Left ventricle myocardium inferior (tissue), 1 donor: ENCODE results near the gene VAV2. TPM values are rescaled to one million over a fixed set of nuclear protein-coding genes. Genes with fewer than 3 reads are reported as not detected.

Experiments used
- DNase-seq: peaks from one replicate; pipeline ENCODE4 v3.0.0-alpha.2; 2020
- H3K27ac ChIP-seq: fragments of 200-600 bp; replicated peaks from 2 replicates; pipeline ENCODE4 v1.8.0; 2021
- H3K27me3 ChIP-seq: fragments of 200-600 bp; 2 replicates; pipeline ENCODE4 v1.8.0; 2021; ENCODE audit warnings: low read depth
- H3K36me3 ChIP-seq: fragments of 200-600 bp; 2 replicates; pipeline ENCODE4 v1.8.0; 2021
- H3K4me1 ChIP-seq: fragments of 200-600 bp; 2 replicates; pipeline ENCODE4 v1.8.0; 2021
- H3K4me3 ChIP-seq: fragments of 200-600 bp; 2 replicates; pipeline ENCODE4 v1.8.0; 2021; ENCODE audit warnings: mild to moderate bottlenecking, moderate library complexity
- H3K9me3 ChIP-seq: fragments of 200-600 bp; replicated peaks from 2 replicates; pipeline ENCODE4 v1.8.0; 2021
- intact Hi-C: fragments of 100-400 bp; cut with micrococcal nuclease; formaldehyde crosslinking; loops from one replicate; pipeline ENCODE4 v1.11.0; 2022
- total RNA-seq: library from RNA; stranded (reverse); fragmentation: NEBNext Ultra II Directional; extraction: Animal tissue kit (Norgen Biotek cat#: 25700); gene quantifications from one replicate; pipeline ENCODE4 v1.2.1, GENCODE V29; 2021
- TF ChIP-seq, protein P1 (sequence below): fragments of 200-600 bp; IDR thresholded peaks from 2 replicates; pipeline ENCODE4 v1.8.0; 2021; ENCODE audit warnings: antibody characterized with exemption, mild to moderate bottlenecking, borderline replicate concordance
- donor health status: DM: no; HTN: yes; CAD: no; lungs with severe emphysema.

Gene VAV2
- total RNA-seq, 1 donor from 2014 or later: 4.1 TPM

DNA sequence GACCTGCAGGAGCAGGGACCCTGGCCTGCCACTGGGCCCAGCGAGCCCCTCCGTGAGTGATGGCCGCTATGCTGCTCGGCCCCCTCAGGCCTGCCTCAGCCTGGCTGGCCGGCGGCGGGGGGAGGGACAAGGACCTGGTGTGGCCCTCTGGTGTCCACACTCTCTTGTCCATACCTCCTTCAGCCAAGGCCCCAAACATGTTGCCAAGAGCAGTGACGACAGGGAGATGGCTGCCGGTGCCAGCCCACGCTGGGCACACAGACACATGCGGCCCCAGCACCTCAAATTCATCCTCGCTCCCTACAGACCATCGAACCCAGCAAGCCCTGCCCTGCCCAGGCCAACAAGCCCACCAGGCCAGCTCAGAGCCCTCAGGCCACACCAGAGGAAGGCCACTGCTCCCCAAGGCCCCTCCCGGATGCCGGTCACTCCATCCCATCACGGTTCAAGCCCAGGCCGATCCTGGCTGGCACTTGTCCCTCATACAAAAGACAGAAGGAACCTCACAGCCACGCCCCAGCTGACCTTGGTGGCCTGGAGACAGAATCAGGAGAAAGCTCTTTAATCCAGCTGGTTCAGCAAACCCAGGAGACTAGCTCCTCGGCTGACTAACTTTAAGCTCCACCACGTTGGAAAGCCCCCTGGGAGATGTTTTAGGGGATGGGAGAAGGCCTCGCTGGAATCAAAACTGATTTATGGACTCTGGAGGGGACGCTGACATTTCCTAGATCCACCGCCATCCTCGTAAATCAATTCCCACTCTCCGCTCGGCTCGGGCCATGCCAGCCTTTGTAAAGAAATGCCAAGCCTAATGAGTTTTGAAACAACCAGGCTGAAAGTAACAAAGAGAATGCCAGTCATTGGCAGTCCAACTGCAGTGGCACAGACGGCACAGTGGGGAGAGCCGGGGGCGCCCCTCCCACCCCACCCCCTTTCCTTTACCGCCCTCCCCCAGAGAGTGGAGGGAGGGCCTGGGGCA lies 84.9 kb downstream of the VAV2 start:
- Histone ChIP-seq H3K9me3 (no peaks in the 10 kb centered on the region), H3K4me1 (peaks cover 4% of the 10 kb centered on the region), H3K4me3 (no peak overlapping the region), H3K27me3 (no peaks in the 10 kb centered on the region), H3K27ac (no peak overlapping the region), H3K36me3 (no peaks in the 10 kb centered on the region)
- intact Hi-C loops: no loop called here
- no peak for DNase-seq
- TF ChIP-seq, protein P1, sequence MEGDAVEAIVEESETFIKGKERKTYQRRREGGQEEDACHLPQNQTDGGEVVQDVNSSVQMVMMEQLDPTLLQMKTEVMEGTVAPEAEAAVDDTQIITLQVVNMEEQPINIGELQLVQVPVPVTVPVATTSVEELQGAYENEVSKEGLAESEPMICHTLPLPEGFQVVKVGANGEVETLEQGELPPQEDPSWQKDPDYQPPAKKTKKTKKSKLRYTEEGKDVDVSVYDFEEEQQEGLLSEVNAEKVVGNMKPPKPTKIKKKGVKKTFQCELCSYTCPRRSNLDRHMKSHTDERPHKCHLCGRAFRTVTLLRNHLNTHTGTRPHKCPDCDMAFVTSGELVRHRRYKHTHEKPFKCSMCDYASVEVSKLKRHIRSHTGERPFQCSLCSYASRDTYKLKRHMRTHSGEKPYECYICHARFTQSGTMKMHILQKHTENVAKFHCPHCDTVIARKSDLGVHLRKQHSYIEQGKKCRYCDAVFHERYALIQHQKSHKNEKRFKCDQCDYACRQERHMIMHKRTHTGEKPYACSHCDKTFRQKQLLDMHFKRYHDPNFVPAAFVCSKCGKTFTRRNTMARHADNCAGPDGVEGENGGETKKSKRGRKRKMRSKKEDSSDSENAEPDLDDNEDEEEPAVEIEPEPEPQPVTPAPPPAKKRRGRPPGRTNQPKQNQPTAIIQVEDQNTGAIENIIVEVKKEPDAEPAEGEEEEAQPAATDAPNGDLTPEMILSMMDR: no peak

GRCh38 chr9:133906218-133906617 lies 85.9 kb downstream of the VAV2 start:
- peaks cover 4% of the 10 kb centered on the region for H3K4me1 ChIP-seq
- no peaks in the 10 kb centered on the region for H3K36me3 ChIP-seq
- no peak overlapping the region for H3K4me3 ChIP-seq
- no peaks in the 10 kb centered on the region for H3K27me3 ChIP-seq
- no peaks in the 10 kb centered on the region for H3K9me3 ChIP-seq
- intact Hi-C loops: no loop called here
- no peak overlapping the region for H3K27ac ChIP-seq
- TF ChIP-seq, protein P1: no peak
- DNase-seq: no peak

DNA sequence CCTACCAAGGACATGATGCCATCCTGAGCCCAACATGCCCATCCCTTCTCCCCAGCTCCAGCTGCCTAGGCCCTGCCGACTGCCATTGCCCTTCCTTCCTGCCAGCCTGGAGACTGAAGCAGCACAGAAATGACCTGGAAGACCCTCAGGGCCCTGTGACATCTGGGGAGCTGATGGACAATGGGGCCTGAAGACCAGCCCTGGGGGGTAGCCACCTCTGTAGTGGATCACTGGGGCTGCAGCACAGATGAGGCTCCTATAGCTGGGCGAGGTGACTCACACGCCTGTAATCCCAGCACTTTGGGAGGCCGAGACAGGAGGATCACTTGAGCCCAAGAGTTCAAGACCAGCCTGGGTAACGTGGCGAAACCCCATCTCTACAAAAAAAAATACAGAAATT lies 86.6 kb downstream of the VAV2 start:
- no peak overlapping the region for H3K4me3 ChIP-seq
- H3K4me1 ChIP-seq: peaks cover 4% of the 10 kb centered on the region
- no peak for DNase-seq
- H3K9me3 ChIP-seq: no peaks in the 10 kb centered on the region
- intact Hi-C loops: no loop called here
- H3K27me3 ChIP-seq: no peaks in the 10 kb centered on the region
- H3K36me3 ChIP-seq: no peaks in the 10 kb centered on the region
- TF ChIP-seq, protein P1: no peak
- H3K27ac ChIP-seq: no peak overlapping the region

GRCh38 chr9:133904346-133905090 lies 87.6 kb downstream of the VAV2 start:
- no peak overlapping the region for H3K4me3 ChIP-seq
- TF ChIP-seq, protein P1: no peak
- DNase-seq: no peak
- H3K27ac ChIP-seq: no peak overlapping the region
- H3K27me3 ChIP-seq: no peaks in the 10 kb centered on the region
- H3K4me1 ChIP-seq: peaks cover 4% of the 10 kb centered on the region
- no peaks in the 10 kb centered on the region for H3K36me3 ChIP-seq
- no peaks in the 10 kb centered on the region for H3K9me3 ChIP-seq
- intact Hi-C loops: no loop called here

DNA sequence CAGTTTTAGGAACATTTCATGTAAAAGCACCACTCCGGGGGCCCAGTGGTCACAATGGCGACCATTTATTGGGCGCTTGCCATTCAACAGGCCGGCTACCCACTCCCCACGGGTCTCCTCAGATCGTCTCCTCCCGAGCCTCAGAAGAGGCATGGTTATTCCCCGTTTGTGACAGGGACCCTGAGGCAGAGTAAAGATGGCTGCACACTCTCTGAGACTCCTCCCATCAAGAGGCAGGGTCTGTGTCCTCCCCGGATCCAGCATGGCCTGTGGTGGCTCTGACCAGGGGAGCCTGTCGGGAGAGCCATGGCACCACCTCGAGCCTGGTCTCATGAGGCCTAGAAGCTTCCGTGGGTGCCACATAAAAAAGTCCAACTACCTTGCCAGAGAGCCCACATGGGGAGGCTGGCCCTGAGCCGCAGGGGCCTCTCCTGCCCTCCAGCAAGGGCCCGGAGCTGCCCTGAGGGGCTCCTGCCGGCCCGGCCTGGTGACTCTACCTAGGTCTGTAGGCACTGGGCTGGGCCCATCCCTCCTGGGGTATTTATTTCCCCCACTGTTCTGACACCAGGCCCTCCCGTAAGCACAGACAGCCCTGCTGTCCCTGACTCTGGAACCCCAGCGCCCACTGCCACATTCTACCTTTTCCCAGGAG lies 90.8 kb downstream of the VAV2 start:
- H3K27ac ChIP-seq: no peak overlapping the region
- no peaks in the 10 kb centered on the region for H3K9me3 ChIP-seq
- H3K27me3 ChIP-seq: no peaks in the 10 kb centered on the region
- H3K4me3 ChIP-seq: no peak overlapping the region
- TF ChIP-seq, protein P1: no peak
- no peaks in the 10 kb centered on the region for H3K36me3 ChIP-seq
- peaks cover 5% of the 10 kb centered on the region for H3K4me1 ChIP-seq
- intact Hi-C loops: no loop called here
- no peak for DNase-seq
